Measurements from ENCODE around the gene PLEKHM3. TPM values are rescaled to one million over a fixed set of nuclear protein-coding genes. Genes with fewer than 3 reads are reported as not detected.
A peak's percentile ranks its signal among the peaks of the same experiment; 100 is the strongest.

PLEKHM3 gene
- total RNA-seq, 2 donors from 2014 or later: 20.5 to 21.8 TPM

DNA sequence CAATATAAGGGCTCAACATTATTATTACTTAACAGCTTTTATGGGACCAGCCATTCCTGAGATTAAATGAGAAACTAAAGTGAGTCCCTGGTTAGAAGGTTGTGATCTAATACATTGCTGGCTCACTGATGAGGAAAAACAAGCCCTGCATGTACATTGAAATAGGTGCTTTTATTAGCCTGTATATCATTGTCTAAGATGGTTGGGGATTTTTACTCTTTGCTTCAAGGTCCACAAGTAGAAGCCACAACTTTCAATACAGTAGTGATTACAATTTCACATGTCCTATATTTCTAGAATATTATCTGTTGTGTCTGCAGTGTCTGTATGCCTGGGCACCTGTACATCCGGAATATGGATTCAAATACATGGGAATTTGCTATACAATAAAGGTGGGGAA is 151.5 kb downstream of the PLEKHM3 start:
- ATAC-seq (ENCODE audit: insufficient number of reproducible peaks, low FRiP score, low read depth) (no peak), DNase-seq (ENCODE audit: low spot score) (no peak)
- Histone ChIP-seq H3K4me1 (ENCODE audit: control insufficient read depth in 1 of 2, low read depth in 2 of 2) (peaks cover 9 to 12% of the 10 kb centered on the region in 2 donors), H3K36me3 (no peaks in the 10 kb centered on the region), H3K27me3 (replicated peaks; ENCODE audit: insufficient read depth) (no peaks in the 10 kb centered on the region), H3K27ac (no peak overlapping the region), H3K9me3 (no peaks in the 10 kb centered on the region), H3K4me3 (no peak overlapping the region)
- no peak for TF ChIP-seq CTCF (IDR thresholded peaks at IDR 0.05)

- ATAC-seq (ENCODE audit: insufficient number of reproducible peaks, low FRiP score, low read depth) (no peak), DNase-seq (ENCODE audit: low spot score) (no peak)
- Histone ChIP-seq H3K27me3 (replicated peaks; ENCODE audit: insufficient read depth) (no peaks in the 10 kb centered on the region), H3K4me3 (no peak overlapping the region), H3K27ac (no peak overlapping the region), H3K4me1 (ENCODE audit: control insufficient read depth in 1 of 2, low read depth in 2 of 2) (peaks cover 9 to 12% of the 10 kb centered on the region in 2 donors), H3K9me3 (no peaks in the 10 kb centered on the region), H3K36me3 (no peaks in the 10 kb centered on the region)
- TF ChIP-seq CTCF (IDR thresholded peaks at IDR 0.05): no peak
These were observed 153.4 kb downstream of the PLEKHM3 start for GRCh38 chr2:207871911-207872310.

DNA sequence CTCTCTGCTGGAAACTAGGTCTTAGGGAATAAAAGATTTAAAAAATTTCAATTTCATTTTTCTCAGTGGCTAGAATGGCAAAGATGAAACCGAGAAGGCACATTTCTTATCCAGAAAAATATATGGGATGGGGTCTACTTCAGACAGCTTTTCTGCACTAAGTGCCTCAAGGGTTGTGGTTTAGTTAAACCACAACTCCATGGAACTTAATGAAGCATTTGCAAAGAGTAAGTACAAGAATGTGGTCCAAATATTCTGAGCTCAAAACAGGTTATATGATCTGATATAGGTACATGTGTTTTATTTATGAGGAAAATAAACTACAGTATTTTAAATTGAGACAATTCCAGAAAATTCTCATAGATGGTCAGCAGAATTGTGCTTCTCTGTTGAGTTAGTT is 153.8 kb downstream of the PLEKHM3 start:
- DNase-seq (ENCODE audit: low spot score) (no peak), ATAC-seq (ENCODE audit: insufficient number of reproducible peaks, low FRiP score, low read depth) (no peak)
- H3K36me3 ChIP-seq: no peaks in the 10 kb centered on the region
- H3K4me1 ChIP-seq (ENCODE audit: control insufficient read depth in 1 of 2, low read depth in 2 of 2): peaks cover 9 to 12% of the 10 kb centered on the region in 2 donors
- TF ChIP-seq CTCF (IDR thresholded peaks at IDR 0.05): no peak
- H3K27ac ChIP-seq: no peak overlapping the region
- no peaks in the 10 kb centered on the region for H3K27me3 ChIP-seq (replicated peaks; ENCODE audit: insufficient read depth)
- H3K9me3 ChIP-seq: no peaks in the 10 kb centered on the region
- H3K4me3 ChIP-seq: no peak overlapping the region

DNA sequence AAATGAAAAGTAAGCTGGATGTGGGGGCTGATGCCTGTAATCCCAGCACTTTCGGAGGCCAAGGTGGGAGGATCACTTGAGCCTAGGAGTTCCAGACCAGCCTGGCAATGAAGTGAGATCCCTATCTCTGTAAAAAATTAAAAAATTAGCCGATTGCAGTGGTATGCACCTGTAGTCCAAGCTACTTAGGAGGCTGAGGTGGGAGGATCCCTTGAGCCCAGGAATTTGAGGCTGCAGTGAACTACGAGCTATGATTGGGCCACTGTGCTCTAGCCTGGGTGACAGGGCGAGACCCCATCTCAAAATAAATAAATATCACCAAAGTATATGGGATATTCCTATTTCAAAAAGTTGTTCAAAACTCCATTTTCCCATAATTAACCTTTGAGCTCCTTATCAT is 154.5 kb downstream of the PLEKHM3 start:
- DNase-seq (ENCODE audit: low spot score) (no peak), ATAC-seq (ENCODE audit: insufficient number of reproducible peaks, low FRiP score, low read depth) (no peak)
- Histone ChIP-seq H3K27me3 (replicated peaks; ENCODE audit: insufficient read depth) (no peaks in the 10 kb centered on the region), H3K27ac (no peak overlapping the region), H3K4me3 (no peak overlapping the region), H3K4me1 (ENCODE audit: control insufficient read depth in 1 of 2, low read depth in 2 of 2) (peaks cover 9 to 12% of the 10 kb centered on the region in 2 donors), H3K9me3 (no peaks in the 10 kb centered on the region), H3K36me3 (no peaks in the 10 kb centered on the region)
- TF ChIP-seq CTCF (IDR thresholded peaks at IDR 0.05): no peak

- no peaks in the 10 kb centered on the region for H3K9me3 ChIP-seq
- peak overlapping the region in 1 of 2 donors; percentile 34 for H3K27ac ChIP-seq
- no peaks in the 10 kb centered on the region for H3K27me3 ChIP-seq (replicated peaks; ENCODE audit: insufficient read depth)
- no peak overlapping the region for H3K4me3 ChIP-seq
- peaks cover 9 to 12% of the 10 kb centered on the region in 2 donors for H3K4me1 ChIP-seq (ENCODE audit: control insufficient read depth in 1 of 2, low read depth in 2 of 2)
- no peak for ATAC-seq (ENCODE audit: insufficient number of reproducible peaks, low FRiP score, low read depth)
- no peak for DNase-seq (ENCODE audit: low spot score)
- TF ChIP-seq CTCF (IDR thresholded peaks at IDR 0.05): no peak
- no peaks in the 10 kb centered on the region for H3K36me3 ChIP-seq
These were observed 155.2 kb downstream of the PLEKHM3 start for GRCh38 chr2:207869784-207870778.
